PFSK-1 (cell line): ENCODE measurements around the gene ING1.

Experiments used
- FOXP2 ChIP-seq: optimal IDR thresholded peaks from 2 replicates; pipeline ENCODE3; 2011; ENCODE audit warnings: borderline replicate concordance, control low read depth, inconsistent platforms; ENCODE audit not compliant: insufficient read depth; ENCODE audit errors: extremely low read length, extremely low read depth
- POLR2AphosphoS5 ChIP-seq: IDR thresholded peaks from 2 replicates; pipeline ENCODE4 v1.6.1; 2012; ENCODE audit warnings: low read depth, mild to moderate bottlenecking, control low read depth, low read length, moderate library complexity
- REST ChIP-seq, 2 experiments: IDR thresholded peaks; 2 replicates each; pipeline versions ENCODE4 v1.6.1 to v1.8.0; 2011 to 2012; ENCODE audit warnings: low read depth in 2 of 2, low read length in 2 of 2, control low read depth in 1 of 2, inconsistent platforms in 1 of 2, mild to moderate bottlenecking in 1 of 2, moderate library complexity in 1 of 2; ENCODE audit not compliant: insufficient read depth in 1 of 2
- SIN3A ChIP-seq: IDR thresholded peaks from 2 replicates; pipeline ENCODE4 v1.6.1; 2012; ENCODE audit warnings: mild to moderate bottlenecking, low read length, moderate library complexity, borderline replicate concordance; ENCODE audit not compliant: insufficient read depth
- TAF1 ChIP-seq: IDR thresholded peaks from 2 replicates; pipeline ENCODE4 v1.6.1; 2012; ENCODE audit warnings: low read length, control low read depth, borderline replicate concordance; ENCODE audit not compliant: insufficient read depth

ING1 gene

GRCh38 chr13:110706570-110707372 lies 6.7 kb upstream of the ING1 start:
- no peak for TF ChIP-seq REST (IDR thresholded peaks at IDR 0.05; ENCODE audit: insufficient read depth in 1 of 2, low read depth in 2 of 2, low read length in 2 of 2)
- TF ChIP-seq POLR2AphosphoS5, result no peak
- TF ChIP-seq FOXP2, result no peak
- no peak for TF ChIP-seq TAF1
- TF ChIP-seq SIN3A, result no peak

- no peak for TF ChIP-seq REST (IDR thresholded peaks at IDR 0.05; ENCODE audit: insufficient read depth in 1 of 2, low read depth in 2 of 2, low read length in 2 of 2)
- peak; percentile 70; the same call in 1 of the 2 replicates for TF ChIP-seq TAF1
- peak; percentile 50; the same call in 1 of the 2 replicates for TF ChIP-seq SIN3A
- no peak for TF ChIP-seq FOXP2
- TF ChIP-seq POLR2AphosphoS5, result peak; percentile 65
Observed at GRCh38 chr13:110712081-110712848, 1.2 kb upstream of the ING1 start.

- TF ChIP-seq SIN3A, result no peak
- TF ChIP-seq FOXP2, result no peak
- no peak for TF ChIP-seq TAF1
- TF ChIP-seq REST (IDR thresholded peaks at IDR 0.05; ENCODE audit: insufficient read depth in 1 of 2, low read depth in 2 of 2, low read length in 2 of 2), result no peak
- peak; percentile 95 for TF ChIP-seq POLR2AphosphoS5
Observed at GRCh38 chr13:110712849-110713641, 455 bp upstream of the ING1 start.

GRCh38 chr13:110713981-110714796 lies 689 bp downstream of the ING1 start:
- TF ChIP-seq TAF1, result no peak
- TF ChIP-seq SIN3A, result no peak; the same call in 1 of the 2 replicates
- no peak for TF ChIP-seq POLR2AphosphoS5
- no peak for TF ChIP-seq REST (IDR thresholded peaks at IDR 0.05; ENCODE audit: insufficient read depth in 1 of 2, low read depth in 2 of 2, low read length in 2 of 2)
- no peak for TF ChIP-seq FOXP2
